Amniotic epithelial cell (primary cell): Measurements from ENCODE around the gene DNMT3A.
"Not testable (repeated sequence)": the region's sequence is repeated elsewhere in the genome, so short reads cannot be mapped to it uniquely, and the experiment has no call there.

Experiments used
- DNase-seq: peaks from one replicate; pipeline ENCODE4 v3.0.0-alpha.2; 2010; ENCODE audit warnings: low read depth

Gene DNMT3A

DNA sequence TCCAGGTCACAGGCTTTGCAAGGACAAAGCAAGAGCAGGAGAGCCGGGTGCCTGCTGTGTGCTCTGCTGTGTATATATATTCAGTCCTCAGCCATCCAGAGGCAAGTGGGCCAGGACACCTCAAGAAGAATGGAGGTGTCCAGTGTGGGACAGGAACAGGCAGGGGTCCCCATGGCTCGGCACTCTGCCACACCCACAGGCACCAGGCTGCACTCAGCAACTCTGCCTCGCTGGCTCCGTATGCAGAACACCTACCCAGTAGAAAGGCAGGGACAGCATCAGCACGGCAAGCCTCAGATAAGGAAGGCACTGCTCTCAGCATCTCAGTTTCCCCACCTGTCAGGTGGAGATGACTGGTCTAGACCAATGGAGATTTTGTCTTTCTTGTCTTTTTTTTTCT lies 57.8 kb downstream of the DNMT3A start:
- DNase-seq = no peak

DNA sequence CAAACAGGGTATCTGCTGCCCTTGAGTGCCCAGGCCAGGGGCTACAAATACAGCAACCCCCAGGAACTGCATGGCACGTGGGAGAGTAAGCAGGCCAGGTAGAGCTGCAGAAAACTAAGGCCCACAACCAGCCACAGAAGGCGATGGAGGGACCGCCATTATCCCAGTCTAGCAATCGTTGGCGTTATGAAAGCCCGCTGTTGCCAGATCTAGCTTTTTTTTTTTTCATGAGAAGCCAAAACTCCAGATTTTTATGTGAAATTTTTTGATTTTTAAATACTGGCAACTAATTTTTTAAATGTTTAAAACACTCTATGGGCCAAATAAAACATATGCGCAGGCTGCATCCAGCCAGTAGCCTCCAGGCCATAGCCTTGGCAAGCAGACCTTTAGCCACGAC lies 59.8 kb downstream of the DNMT3A start:
- DNase-seq = no peak

DNA sequence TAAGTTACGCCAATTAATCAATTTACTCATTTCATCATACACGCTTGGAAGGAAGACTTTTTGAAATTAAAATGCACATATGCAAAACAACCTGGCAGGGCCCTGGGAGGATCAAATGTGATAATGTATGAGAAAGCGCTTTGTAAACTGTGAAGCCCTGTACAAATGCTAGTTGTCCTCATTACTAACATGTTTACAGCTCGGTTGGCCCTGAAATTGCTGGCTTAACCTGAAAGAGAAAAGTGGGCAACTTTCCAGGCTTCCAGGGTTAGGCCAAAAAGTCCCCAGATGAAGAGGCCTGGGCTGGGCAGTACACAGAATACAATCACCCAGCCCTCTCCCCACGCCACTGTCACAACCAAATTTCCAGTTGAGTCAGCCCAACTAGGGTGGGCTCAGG lies 60.2 kb downstream of the DNMT3A start:
- DNase-seq = no peak

DNA sequence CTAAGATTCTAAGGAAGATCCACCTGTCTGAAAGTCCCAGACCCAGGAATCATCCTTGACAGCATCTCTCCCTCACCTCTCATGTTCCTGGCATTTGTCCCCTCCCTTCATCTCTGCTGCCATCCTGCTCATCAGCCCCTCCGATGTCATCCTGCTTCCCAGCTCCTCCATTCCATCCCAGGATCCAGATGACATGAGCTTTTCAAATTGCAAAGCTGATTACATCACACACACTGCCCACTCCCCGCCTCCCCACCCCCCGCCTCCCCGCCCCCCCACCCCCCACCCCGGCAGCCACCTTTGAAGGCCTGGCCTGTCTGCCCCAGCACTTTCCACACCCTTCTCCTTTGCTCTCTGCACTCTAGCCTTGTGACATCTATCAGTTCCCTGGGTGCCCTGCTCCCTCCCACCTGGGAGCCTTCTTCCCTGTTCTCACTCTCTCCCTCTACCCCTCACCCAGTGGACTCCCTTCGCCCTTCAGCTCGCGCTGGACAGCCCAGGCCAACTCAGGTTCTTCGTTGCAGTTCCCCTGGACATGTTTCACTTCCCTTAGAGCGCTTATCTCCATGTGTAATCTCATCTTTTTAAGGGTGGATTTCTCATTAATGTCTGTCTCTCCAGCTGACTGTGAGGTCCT lies 61.6 kb downstream of the DNMT3A start:
- no peak for DNase-seq

DNA sequence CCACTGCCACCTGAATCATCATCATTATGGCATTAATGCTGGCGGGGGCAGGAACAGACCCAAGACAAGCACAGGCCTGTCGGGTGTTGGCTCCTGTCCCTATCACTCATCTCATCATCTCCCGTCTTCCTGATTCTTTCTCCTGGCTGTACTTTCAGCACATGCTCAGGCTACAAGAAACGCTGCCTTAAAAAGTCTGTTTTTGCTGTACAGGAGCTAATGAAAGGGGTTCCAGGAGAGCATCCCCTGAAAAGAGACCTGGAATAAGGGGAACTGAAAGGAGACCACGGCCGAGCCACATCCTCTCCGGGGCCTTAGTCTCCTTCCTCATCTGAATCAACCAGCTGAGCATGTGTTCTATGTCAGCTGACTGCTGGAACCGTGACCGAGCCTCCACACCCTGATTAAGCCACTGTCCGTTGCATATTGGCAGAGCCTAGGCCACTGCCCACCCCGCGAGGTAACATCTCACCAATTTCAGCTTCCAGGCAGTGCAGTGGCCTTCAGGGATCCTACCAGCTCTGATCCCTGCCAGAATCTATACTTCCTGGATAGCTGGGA lies 62.6 kb downstream of the DNMT3A start:
- DNase-seq = no peak

DNA sequence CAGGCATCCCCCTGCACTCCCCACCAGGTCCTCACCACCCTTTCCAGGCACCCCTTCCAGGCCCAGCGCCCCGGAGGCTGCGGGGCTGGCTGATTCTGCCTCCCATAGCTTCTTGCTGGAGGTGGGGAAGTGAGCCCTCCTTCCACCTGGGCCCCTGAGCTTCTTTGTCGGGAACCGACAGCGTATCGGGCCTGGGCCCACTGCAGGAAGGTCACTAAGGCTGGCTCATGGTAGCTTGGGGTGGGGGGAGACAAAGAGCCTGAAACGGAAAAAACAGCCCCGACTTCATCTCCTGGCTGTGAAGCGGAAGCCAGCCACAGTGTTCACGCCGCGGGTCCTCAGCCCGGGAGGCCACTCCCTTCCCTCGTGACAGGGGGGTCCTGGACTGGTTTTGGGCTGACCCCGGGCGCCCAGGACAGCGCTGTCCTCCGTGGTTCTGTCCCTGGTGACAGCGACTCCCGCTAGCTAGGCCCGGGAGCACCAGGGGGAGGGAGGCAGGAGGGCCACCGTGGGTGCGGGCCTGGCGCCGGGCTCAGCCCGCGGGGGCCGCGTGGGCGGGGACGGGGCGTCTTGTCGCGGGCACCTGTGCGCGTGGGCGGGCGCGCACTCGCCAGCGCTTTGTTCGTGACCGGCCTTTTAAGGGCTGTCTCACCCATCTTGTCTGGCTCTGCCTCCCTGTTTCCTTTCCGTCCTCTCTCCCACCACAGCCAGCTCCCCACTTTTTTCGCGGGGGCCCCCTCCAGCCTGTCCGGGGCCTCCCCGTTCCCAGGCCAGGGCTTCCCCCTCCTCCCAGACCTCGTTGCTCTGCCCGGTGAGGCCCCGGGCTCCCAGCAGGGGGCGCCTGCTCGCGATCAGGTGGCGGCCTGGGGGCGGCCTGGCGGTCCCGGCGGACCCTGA lies 64.9 kb downstream of the DNMT3A start:
- peak; percentile 18 for DNase-seq

DNA sequence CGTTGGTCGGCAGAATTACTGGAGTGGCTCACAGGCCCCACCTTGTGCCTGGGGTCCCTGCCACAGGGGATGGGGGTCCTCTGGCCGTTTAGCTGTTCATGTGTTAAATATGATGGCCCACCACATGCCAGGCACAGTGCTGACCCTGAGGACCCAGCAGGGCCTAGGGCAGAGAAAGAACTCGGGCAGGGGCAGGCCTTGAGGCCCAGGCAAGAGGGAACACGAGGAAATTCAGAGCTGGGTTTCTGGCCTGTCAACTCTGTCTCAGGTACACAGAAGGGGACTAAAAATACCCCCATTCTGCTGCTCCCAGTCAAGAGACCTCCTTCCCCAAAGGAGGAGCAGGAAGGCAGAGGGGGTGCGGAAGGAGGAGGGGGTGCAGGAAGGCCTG lies 66.2 kb downstream of the DNMT3A start:
- DNase-seq = no peak

DNA sequence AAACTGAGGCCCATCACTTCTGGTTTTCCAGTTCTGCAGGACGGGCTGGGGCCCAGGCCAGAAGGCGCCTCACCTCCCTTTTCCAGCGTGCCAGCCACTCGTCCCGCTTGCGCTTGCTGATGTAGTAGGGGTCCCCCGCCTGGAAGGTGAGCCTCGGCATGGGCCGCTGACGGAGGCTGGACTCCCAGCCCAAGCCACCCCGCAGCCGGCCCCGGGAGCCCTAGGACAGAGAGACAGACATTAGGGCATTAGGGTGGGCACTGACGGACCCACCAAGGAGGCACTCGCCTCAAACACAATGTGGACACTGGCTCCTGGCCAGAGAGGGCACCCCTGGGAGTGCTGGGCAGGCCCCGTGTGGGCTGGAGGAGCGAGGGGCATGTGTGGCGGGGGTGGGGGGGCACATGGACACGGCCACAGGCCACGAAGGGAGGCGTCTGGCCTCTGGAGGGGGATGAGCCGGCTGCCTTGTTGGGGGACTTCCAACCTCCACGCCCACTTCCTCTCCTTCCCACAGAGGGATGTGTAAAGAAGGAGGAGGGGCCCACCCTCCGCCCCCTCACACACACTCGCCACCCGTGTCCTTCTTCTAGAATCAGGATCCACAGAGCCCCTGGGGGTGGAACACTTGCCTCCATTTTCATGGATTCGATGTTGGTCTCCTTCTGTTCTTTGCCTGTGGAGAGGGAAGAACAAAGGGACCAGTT lies 66.7 kb downstream of the DNMT3A start:
- no peak for DNase-seq

DNA sequence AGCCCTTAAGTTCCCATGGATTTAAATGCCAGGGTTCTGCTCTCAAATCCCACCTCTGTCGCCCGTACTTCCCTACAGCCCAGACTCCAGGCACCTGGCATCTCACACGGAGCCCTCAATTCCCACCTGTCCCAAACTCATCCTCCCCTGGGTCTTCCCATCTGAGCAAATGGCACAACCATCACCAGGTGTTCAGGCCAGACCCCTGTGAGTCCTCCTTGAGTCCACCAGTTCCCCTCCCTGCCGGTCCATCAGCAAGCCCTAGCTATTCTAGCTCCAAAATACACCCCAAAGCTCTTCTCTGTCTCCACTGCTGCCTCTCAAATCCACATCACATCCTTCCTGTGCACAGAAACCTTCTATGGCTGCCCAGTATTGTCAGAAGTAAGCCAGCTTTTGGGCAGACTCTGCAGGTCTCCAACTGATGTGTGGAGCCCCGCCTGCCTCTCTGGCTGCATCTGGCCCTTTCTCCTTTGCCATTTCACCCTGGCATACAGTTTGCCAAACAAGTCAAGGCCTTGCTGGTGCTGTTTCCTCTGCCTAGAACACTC lies 67.7 kb downstream of the DNMT3A start:
- no peak for DNase-seq

DNA sequence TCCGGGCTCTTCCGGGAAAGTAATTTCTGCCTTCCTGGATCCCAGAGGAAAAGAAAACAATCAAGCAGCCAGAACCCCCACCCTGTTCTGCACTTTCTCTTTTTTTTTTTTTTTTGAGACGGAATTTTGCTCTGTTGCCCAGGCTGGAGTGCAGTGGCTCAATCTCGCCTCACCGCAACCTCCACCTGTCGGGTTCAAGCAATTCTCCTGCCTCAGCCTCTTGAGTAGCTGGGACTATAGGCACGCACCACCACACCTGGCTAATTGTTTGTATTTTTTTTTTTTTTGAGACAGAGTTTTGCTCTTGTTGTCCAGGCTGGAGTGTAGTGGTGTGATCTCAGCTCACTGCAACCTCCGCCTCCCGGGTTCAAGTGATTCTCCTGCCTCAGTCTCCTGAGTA lies 69.0 kb downstream of the DNMT3A start:
- not testable (repeated sequence) for DNase-seq

DNA sequence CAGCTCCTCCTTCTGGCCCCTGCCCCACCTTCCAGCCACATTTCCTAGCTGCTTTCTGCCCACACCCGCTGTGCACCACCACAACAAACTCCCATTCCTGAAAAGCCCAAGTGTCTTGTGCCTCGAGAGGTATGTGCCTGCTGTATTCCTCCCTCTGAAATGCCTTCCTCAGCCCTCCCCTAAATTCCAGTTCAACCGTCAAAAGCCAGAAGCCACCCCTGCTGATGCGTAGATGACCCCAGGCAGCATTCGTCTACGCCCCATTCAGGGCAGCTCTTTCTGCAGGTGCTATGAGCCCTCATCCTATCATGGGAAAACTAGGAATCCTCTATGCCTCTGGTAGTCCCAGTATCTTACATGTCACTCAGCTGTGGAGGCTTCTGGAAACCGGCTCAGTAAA lies 71.7 kb downstream of the DNMT3A start:
- DNase-seq = no peak

DNA sequence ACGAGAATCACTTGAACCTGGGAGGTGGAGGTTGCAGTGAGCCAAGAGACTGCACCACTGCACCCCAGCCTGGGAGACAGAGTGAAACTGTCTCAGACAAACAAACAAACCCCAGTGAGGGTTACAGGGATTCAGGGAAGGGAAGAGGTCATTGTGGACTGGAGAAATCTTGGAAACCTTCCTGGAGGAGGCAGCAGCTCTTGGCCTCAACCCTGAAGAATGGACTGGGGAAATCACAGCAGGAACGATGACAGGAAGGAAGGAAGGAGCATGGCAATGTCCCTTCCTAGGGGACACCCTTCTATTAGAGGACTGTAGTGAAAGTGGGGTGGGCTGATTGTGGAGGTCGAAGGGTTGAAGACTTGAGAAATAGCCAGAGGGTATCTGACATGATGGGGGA lies 72.5 kb downstream of the DNMT3A start:
- DNase-seq = no peak

DNA sequence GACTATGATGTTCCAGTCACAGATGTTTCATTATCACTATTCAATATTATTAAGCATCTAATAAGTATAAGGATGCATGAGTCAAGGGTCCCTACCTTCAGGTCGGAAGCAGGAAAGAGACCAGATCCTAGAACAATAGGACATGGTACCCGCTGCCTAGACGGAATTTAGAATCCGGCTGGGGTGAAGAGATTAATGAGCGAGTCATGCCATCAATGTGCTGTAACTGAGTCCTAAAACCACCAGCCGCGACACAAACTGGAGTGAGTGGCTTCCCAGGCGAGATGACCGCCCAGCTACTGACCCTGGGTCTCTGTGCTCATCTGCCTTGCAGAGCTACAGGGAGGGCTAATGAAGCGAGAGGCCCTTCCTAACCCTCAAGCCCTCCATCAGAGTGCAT lies 73.6 kb downstream of the DNMT3A start:
- DNase-seq = no peak

DNA sequence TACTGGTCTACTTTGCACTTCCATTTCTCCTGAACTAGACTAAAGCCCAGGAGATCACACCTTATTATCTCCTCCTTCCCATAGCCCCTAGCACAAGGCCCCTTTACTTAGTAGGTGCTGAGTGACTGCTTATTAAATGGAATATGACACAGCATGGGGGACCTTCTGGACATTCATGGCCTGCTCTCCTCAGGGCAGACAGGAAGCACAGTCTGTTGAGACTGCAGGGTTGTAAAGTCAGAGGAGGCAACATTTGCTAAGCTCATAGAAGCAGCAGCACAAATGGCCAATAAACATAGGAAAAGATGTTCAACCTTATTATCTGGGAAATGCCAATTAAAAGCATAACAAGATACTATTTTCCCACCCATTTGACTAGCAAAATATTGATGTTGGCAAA lies 75.3 kb downstream of the DNMT3A start:
- no peak for DNase-seq

DNA sequence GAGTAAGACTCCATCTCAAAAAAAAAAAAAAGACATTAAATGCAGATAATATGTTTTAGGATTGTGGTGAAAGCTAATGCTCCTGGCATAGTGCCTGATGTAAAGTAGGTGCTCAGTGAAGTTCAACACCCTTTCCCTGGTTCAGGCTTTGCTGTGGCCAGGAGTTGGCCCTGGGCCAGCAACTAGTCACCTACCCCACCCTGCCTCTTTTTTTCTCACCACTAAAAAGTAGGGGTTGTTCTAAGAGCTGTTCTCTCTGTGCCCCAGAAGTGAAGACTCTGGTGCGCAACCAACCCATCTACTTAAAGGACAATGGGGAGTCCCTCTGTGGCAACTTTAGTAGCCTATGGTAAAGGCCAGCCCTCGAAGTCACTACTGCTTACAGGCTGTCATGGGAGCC lies 75.9 kb downstream of the DNMT3A start:
- no peak for DNase-seq

DNA sequence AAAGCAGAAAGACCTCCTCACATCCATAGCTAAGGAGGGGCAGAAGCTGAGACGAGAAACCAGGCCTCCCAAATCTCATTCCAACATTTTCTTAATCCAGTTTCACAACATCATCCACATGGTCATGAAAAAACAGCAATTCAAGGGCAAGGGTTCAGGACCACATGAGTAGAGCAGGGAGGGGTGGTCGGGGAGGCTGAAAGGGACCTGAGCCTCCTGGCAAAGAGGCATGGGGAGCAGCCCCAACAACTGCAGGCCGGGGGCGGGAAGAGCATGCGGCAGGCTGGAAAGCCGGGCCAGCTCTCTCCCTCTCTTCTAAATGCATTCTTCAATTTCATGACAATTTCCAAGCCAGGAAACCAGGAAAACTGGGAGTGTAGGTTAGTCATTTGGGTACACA lies 76.7 kb downstream of the DNMT3A start:
- no peak for DNase-seq

DNA sequence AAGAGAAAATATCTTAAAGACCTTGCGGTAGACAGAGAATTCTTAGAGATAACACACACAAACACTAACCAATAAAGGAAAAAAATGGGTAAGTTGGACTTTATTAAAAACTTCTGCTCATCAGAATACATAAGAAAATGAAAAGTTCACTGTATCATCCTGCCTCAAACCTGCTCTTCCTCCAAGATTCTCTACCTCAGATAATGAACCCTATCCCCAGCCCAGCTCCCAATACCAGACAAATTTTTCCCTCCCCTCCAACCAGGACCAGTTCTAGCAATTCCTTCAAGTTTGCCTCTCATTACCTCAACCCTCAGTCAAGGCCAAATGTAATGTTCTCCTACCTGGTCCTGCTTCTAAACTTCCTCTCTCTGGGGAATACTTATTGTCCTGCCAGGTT lies 79.4 kb downstream of the DNMT3A start:
- DNase-seq = no peak

DNA sequence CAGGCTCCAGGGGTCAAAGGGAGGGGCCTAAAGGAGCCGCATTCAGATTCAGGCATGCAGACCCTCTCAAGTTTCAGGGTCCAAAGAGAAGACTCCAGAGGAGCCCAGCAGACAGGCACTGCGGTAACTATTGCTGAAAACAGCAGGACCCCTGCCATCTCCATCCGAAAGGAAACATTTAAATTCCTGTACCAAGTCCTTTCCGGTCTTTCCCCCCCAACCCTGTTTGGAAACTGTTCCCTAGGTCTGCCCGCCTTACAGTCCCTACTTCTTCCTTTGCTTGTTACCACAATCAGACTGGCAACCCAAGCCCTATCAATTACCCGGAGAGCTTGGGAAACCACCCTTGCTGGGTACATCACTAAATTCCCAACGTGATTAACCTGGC lies 82.0 kb downstream of the DNMT3A start:
- DNase-seq = no peak

DNA sequence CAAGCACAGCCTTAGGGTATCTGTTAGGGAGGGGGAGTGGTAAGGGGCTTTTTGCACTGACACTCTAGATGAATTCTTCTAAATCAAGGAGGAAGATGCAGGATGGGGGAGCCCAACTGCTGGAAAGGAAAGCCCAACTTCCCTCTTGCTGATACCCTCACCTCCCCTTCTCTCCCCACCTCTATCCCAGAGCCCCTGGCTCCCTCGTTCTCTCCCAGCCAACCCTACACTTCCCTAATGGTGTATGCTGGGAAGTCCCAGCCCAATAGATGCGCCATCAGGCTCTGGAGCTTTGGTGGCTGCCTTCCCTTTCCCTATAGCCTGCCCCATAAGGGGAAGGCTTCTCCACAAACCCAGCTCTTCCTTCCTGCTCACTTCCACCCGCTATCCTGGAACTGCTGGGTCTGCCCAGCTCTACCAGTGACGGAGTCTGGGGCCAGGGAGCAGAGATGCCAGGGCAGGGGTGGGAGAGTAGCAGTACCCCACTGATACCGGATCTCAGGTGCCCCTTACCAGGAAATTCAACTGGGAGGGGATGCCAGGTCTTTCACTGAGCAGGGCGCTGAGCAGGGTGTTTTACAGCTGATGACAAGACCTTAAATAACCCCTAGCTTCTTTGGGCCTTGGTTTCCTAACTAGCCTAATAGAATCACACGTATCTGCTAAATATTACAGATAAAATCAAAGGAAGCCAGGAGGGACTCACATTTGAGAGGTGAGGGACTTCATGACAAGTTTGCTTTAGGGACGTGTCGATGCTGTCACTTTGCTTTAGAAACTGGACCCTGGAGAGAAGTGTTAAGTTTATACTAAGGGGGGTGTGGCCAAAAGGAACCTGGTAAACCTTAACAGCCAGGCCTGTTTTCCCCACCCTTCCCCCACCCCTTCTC lies 82.6 kb downstream of the DNMT3A start:
- DNase-seq = no peak

DNA sequence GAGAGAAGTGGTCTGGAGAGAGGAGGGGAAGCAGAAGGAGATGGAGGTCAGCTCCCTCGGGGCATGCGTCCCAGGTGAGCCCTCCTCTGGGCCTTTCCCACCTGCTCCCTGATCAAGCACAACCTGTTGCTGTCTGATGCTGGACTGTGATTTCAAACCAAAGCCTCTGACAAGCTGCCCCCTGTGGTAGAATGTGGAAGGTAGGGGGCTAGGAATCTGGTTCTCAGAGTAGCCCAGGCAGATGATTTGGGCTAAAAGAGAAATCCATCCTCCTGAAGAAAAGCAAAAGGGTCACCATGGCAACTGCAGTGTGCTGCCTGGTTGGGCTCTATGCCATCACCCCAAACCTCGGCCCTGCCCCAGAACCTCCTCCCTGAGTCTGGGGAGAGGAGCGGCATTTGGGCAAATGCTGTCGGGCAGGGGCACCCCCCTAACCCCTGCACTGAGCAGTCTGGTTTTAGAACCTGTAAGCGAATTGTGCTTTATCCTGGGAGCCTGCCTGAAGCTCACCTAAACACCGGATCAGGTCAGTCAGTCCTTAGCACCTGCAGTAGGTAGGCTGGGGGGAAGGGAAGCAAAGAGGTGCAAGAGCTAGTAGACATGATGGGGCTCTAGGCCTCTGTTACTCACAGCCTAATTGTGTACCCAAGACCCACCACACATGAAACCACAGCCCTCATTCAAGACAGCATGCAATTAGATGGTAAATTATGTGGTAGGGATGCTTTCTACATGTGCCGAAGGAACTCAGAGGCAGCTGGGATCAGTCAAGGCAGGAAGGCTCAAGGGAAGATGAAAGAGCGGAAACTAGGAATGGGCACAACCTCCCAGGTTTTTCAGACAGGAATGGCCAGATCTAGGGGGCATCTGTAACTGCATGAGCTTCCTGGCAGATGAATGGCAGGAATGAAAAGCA lies 83.5 kb downstream of the DNMT3A start:
- no peak for DNase-seq
